ENCODE results near the gene MED7.
"Not testable (repeated sequence)": the region's sequence is repeated elsewhere in the genome, so short reads cannot be mapped to it uniquely, and the experiment has no call there.

Gene MED7

GRCh38 chr5:157142317-157143126 lies at the start of gene MED7:
TSS of gene MED7 (minus strand) at chr5:157142865. CDS start at chr5:157139431, 3,434 bp downstream.
- peak; percentile 95 for DNase-seq

- DNase-seq: no peak
These were observed 46.6 kb upstream of the MED7 start for GRCh38 chr5:157189223-157189622.

- no peak for DNase-seq
These were observed 45.6 kb upstream of the MED7 start for GRCh38 chr5:157188270-157188669.

GRCh38 chr5:157187046-157187754 lies 44.5 kb upstream of the MED7 start:
- DNase-seq: no peak

GRCh38 chr5:157186309-157187045 lies 43.8 kb upstream of the MED7 start:
- DNase-seq: no peak

- DNase-seq: not testable (repeated sequence)
These were observed 42.5 kb upstream of the MED7 start for GRCh38 chr5:157185122-157185521.

- DNase-seq: no peak
These were observed 41.5 kb upstream of the MED7 start for GRCh38 chr5:157184117-157184670.

- DNase-seq: no peak
These were observed 39.6 kb upstream of the MED7 start for GRCh38 chr5:157182143-157182757.

GRCh38 chr5:157180374-157181264 lies 38.0 kb upstream of the MED7 start, which contains the start of gene ITK:
TSS of gene ITK (plus strand) at chr5:157180840. CDS start at chr5:157180978, 138 bp downstream.
- DNase-seq: no peak

- no peak for DNase-seq
These were observed 36.3 kb upstream of the MED7 start for GRCh38 chr5:157178966-157179365.

- DNase-seq: no peak
These were observed 35.3 kb upstream of the MED7 start for GRCh38 chr5:157177953-157178352.

- DNase-seq: no peak
These were observed 32.5 kb upstream of the MED7 start for GRCh38 chr5:157175071-157175612.

GRCh38 chr5:157172403-157172802 lies 29.7 kb upstream of the MED7 start:
- DNase-seq: no peak

- no peak for DNase-seq
These were observed 25.6 kb upstream of the MED7 start for GRCh38 chr5:157168286-157168685.

- DNase-seq: no peak
These were observed 24.6 kb upstream of the MED7 start for GRCh38 chr5:157167214-157167621.

- no peak for DNase-seq
These were observed 23.8 kb upstream of the MED7 start, which contains the start of gene GARIN3 for GRCh38 chr5:157166214-157167213. TSS of gene GARIN3 (minus strand) at chr5:157166264. CDS start at chr5:157166168, 96 bp downstream.

GRCh38 chr5:157165668-157166067 lies 23.0 kb upstream of the MED7 start:
- no peak for DNase-seq

GRCh38 chr5:157165261-157165660 lies 22.6 kb upstream of the MED7 start:
- DNase-seq: no peak

GRCh38 chr5:157164521-157164920 lies 21.9 kb upstream of the MED7 start:
- no peak for DNase-seq

Measured in NCI-H1694 (cell line).